Small intestine (tissue), 7 donors: Measurements from ENCODE around the gene EIPR1. TPM values are rescaled to one million over a fixed set of nuclear protein-coding genes. Genes with fewer than 3 reads are reported as not detected.

Source experiments
- DNase-seq, 2 donors: peaks; one replicate each; pipeline versions ENCODE4 v3.0.0 to v3.0.0-alpha.2; 2013
- FAIRE-seq: peaks from 2 replicates; lab custom pipeline; 2012; peaks lifted over from hg19 to GRCh38; lab: Jason Lieb, UNC
- H3K27ac ChIP-seq, 3 donors: one replicate each; pipeline ENCODE4 v1.5.1; 2013; ENCODE audit warnings: low read length in 2 of 3, mild to moderate bottlenecking in 2 of 3, control low read depth in 1 of 3, inconsistent platforms in 1 of 3, low read depth in 1 of 3, moderate library complexity in 1 of 3
- H3K27me3 ChIP-seq, 3 donors: one replicate each; pipeline ENCODE4 v1.6.1; 2013; ENCODE audit warnings: low read length in 3 of 3, inconsistent platforms in 1 of 3; ENCODE audit not compliant: control insufficient read depth in 3 of 3, insufficient read depth in 3 of 3
- H3K36me3 ChIP-seq, 3 donors: one replicate each; pipeline ENCODE4 v1.6.1; 2013; ENCODE audit warnings: low read length in 3 of 3, inconsistent platforms in 1 of 3, low read depth in 1 of 3, mild to moderate bottlenecking in 1 of 3, moderate library complexity in 1 of 3; ENCODE audit not compliant: control insufficient read depth in 3 of 3, insufficient read depth in 2 of 3
- H3K4me1 ChIP-seq, 3 donors: one replicate each; pipeline ENCODE4 v1.6.1; 2013; ENCODE audit warnings: low read length in 2 of 3, inconsistent platforms in 1 of 3, low read depth in 1 of 3, mild to moderate bottlenecking in 1 of 3, moderate library complexity in 1 of 3; ENCODE audit not compliant: control insufficient read depth in 3 of 3, insufficient read depth in 2 of 3
- H3K4me3 ChIP-seq, 3 donors: one replicate each; pipeline ENCODE4 v1.5.1; 2013; ENCODE audit warnings: low read length in 3 of 3, control low read depth in 1 of 3, inconsistent platforms in 1 of 3, low read depth in 1 of 3, mild to moderate bottlenecking in 1 of 3, moderate library complexity in 1 of 3
- H3K9me3 ChIP-seq, 2 donors: one replicate each; pipeline ENCODE4 v1.6.1; 2013; ENCODE audit warnings: low read depth in 1 of 2, low read length in 1 of 2; ENCODE audit not compliant: control insufficient read depth in 2 of 2, insufficient read depth in 1 of 2
- WGBS, 3 donors: extraction: QIAGEN DNeasy Blood & Tissue Kit; methylation state at CpG; one replicate each; pipeline ENCODE4 v1.1.7; 2013; 5-methylcytosine and 5-hydroxymethylcytosine counted together
- polyA plus RNA-seq, 4 donors: library from polyadenylated mRNA; stranded (reverse) in 3 of 4; unstranded in 1 of 4; fragments of 200-250 nt in 3 of 4; fragments of 120-200 nt in 1 of 4; gene quantifications; one replicate each; pipeline versions ENCODE4 v1.2.1 to v1.2.3, GENCODE V29; 2013
- donor health status: healthy with polysubstance abuse.
- donor health status: control.
- donor health status: control.
- donor health status: Bipolar disorder and iron deficiency.
- donor health status: healthy.

Gene EIPR1
- polyA plus RNA-seq, 4 donors = 16.8 to 28.5 (median 19.5) TPM

DNA sequence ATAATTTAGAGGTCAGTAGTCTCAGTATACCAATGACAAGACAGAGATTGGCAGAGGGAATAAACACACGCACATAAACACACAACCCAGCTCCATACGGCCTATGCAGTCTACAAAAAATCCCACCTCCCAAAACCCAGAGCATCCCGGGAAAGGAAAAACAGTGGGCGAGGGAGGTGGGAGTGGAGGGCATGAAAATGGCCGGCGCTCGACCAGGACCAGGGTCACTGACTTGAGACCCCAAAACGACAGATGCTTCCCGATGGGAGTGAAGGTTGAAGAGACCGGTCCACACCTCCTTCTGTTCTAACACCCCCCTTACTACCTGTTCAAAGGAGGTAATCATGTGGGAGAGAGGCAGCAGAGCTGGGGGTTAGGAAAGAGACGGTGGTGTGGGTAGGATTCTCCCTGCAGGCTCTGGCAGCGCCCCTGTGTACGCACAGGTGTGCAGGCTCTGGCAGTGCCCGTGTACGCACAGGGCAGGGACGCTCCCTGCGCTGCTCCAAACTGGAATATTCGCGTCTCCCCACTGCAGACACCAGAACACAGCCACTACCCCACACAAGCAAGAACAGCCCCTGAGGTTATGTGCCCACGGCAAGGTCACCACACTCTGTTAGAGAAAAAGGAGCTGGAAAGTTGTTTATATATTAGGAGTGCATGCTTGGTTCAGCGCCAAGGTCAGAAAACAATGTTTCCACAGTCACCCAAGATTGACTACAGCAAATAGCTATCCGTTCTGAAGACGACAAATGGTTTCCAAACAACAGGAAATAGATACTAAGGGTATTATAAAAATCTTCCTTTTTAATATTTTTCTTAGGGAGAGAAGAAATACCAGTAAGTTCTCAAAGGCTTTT is 67.9 kb downstream of the EIPR1 start:
- H3K27me3 ChIP-seq = no peaks in the 10 kb centered on the region
- H3K9me3 ChIP-seq = no peaks in the 10 kb centered on the region
- peaks cover 0 to 9% (median 0%) of the 10 kb centered on the region in 3 donors for H3K36me3 ChIP-seq
- H3K4me1 ChIP-seq = no peaks in the 10 kb centered on the region
- H3K27ac ChIP-seq = no peak overlapping the region
- DNase-seq (no peak), FAIRE-seq (no peak)
- 91 to 97% (median 96%) methylated on average over 23 of the region's 23 CpGs for WGBS, 3 donors
- H3K4me3 ChIP-seq = no peak overlapping the region

DNA sequence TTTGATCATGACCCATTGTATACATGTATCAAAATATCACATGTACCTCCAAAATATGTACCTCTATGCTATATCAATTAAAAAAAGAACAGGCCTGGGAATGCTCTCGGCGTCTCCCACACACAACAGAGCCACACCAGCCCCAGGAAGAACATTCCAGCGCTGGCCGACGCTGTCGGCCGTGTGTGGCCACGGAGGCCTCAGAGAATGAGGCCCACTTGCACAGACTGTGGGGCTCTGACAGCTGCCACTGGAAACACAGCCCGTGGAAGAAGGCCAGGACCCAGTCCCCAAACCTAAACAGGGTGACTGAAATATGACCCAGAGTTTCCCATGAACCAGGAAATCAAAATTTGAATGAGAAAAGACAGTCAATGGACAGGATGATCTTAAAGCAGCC is 69.7 kb downstream of the EIPR1 start:
- no peaks in the 10 kb centered on the region for H3K9me3 ChIP-seq
- H3K27ac ChIP-seq = no peak overlapping the region
- no peaks in the 10 kb centered on the region for H3K27me3 ChIP-seq
- WGBS, 3 donors = 93 to 98% (median 97%) methylated on average over 9 of the region's 9 CpGs
- peaks cover 0 to 9% (median 0%) of the 10 kb centered on the region in 3 donors for H3K36me3 ChIP-seq
- H3K4me3 ChIP-seq = no peak overlapping the region
- H3K4me1 ChIP-seq = no peaks in the 10 kb centered on the region
- FAIRE-seq (no peak), DNase-seq (no peak)

DNA sequence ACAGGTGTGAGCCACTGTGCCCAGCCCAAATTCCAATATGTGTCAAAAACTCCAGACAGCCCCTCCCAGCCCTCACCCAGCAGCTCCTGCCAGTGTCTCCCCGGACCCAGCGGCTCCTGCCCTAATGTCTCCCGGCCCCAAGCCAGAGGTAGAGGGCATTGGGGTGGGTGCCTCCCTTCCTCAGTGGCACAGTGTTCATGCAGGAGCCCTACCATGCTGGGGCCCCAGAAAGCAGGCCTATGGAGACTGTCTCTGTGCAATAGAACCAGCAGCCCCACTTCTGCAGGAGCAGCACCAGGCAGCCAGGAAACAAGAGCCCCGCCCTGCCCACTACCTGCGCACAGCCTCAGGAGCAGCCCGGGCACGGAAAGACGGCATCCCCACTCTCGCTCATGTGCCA is 70.4 kb downstream of the EIPR1 start:
- DNase-seq = no peak
- Histone ChIP-seq H3K9me3 (no peaks in the 10 kb centered on the region), H3K36me3 (peaks cover 0 to 13% (median 3%) of the 10 kb centered on the region in 3 donors), H3K4me3 (no peak overlapping the region), H3K27me3 (no peaks in the 10 kb centered on the region), H3K27ac (no peak overlapping the region), H3K4me1 (no peaks in the 10 kb centered on the region)
- FAIRE-seq = no peak
- 97 to 98% (median 98%) methylated on average over 9 of the region's 9 CpGs for WGBS, 3 donors

DNA sequence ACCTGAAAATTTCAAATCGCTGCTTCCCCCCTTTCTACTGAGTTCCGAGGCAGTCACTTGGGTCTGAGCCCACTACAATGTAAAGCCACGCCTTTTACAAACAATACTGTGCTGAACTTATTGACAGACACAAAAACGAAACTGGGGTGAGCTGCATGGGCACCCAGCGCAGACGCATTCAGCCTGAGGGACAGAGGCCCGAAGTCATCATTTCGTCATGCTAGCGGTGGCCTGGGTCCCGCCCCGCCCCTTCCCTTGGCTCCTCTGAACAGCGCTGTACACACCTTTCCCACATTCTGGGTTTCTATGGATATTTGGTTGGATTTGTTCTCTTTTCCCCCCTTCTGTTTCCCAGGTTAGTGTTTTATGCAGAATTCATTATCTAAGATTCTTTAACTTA is 71.7 kb downstream of the EIPR1 start:
- 11 to 69% (median 41%) methylated on average over 12 of the region's 12 CpGs for WGBS, 3 donors

DNA sequence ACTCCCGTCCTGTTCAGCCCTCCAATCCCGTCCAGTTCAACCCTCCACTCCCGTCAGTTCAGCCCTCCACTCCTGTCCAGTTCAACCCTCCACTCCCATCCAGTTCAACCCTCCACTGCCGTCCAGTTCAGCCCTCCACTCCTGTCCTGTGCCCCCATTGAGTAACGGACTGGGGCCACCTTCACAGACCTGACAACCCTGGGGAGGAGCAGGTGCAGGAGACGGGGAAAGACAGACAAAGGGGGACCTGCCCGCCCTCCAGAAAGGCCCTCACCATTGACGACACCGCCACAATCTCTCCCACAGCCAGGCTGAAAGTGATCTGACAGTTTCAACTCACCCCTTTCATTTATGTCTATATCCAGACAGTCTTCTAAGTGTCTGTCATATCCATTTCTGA is 72.2 kb downstream of the EIPR1 start:
- Histone ChIP-seq H3K4me1 (no peaks in the 10 kb centered on the region), H3K27ac (no peak overlapping the region), H3K4me3 (no peak overlapping the region), H3K36me3 (peaks cover 0 to 20% (median 3%) of the 10 kb centered on the region in 3 donors), H3K27me3 (no peaks in the 10 kb centered on the region), H3K9me3 (no peaks in the 10 kb centered on the region)
- WGBS, 3 donors = 83 to 92% (median 86%) methylated on average over 8 to 9 of the region's 9 CpGs
- DNase-seq (no peak), FAIRE-seq (no peak)

More for the DNA sequence above, 71.7 kb downstream of the EIPR1 start:
- Histone ChIP-seq H3K9me3 (no peaks in the 10 kb centered on the region), H3K27ac (no peak overlapping the region), H3K36me3 (peaks cover 0 to 20% (median 3%) of the 10 kb centered on the region in 3 donors), H3K27me3 (no peaks in the 10 kb centered on the region), H3K4me3 (no peak overlapping the region), H3K4me1 (no peaks in the 10 kb centered on the region)
- no peak for FAIRE-seq
- DNase-seq = peak; percentile 37 to 60

DNA sequence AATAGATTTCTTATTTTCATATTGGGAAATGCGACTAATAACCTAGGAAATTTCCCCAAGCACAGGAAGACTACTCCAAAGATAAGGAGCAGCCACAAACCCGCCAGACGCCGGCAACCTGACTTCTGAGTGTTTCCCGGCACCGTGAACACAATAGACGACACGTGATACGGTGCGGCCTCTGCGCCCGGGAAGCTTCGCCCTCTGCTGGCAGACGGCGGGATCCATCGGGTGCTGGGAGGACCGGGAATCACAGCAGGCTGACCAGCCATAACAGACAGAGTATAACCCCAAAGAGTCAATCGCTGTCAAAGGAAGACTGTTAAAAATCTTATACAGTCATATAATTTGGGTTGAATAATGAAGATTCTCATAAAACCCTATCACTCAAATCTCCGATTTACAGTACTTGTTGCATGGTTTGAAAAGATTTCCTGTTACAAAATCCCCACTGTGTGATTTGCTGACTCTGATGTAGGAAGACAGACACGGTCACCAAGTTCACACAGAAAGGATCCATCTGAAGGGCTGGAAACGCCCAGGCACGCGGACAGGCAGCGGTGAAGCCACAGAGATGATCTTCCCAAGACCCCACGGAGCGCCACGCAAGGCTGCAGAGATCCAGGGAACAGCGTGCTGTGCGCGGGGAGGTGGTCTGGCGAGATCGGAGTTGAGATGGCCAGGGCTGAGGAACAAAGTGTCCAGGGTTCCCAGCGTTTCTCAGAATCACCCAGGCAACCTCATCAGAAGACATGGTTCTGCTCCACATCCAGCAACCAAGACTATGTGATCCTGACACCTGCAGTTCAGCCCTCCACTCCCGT is 73.8 kb downstream of the EIPR1 start:
- Histone ChIP-seq H3K36me3 (peaks cover 0 to 20% (median 3%) of the 10 kb centered on the region in 3 donors), H3K4me1 (no peaks in the 10 kb centered on the region), H3K9me3 (no peaks in the 10 kb centered on the region), H3K27me3 (no peaks in the 10 kb centered on the region), H3K27ac (no peak overlapping the region), H3K4me3 (no peak overlapping the region)
- 40 to 41% (median 40%) methylated on average over 34 of the region's 34 CpGs for WGBS, 3 donors
- FAIRE-seq (no peak), DNase-seq (peak; percentile 82 to 90)

DNA sequence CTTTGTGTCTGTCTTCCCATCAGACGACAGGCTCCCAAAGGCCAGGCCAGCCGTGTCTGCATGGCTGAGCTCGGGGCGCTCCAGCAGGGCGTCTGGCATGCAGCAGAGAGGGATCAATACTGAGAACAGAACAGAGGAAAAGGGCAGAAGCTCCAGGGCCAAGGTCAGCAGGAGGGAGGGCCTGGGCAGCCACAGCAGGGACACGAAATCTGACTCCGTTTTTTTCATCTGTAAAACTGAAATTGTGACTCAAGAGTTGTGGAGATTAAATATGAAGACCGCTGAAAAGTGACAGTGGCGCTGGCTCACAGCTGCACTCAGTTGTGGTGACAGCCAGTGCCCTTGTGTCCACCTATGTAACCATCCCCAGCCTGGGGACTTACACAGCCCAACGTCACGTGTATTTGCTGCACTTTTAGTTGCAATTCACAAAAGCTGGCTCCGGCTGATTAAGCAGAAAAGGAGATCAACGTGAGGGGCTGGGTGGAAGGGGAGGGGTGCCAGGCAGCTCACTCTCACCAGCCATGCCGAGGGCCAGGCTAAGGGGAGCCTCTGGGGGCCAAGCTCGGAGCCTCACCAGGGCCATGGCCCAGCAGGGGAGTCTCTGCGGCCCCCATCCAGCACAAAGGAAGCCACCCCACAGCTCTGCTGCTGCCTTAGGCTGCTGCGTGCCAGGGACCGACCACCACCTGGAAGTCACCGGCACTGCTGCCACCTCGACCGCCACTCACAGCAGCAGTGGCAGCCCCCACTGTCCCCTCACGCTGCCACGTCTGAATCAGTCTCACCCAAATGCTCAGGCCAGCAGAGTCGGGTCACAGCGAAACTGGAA is 74.7 kb downstream of the EIPR1 start:
- DNase-seq (no peak), FAIRE-seq (no peak)
- H3K9me3 ChIP-seq = no peaks in the 10 kb centered on the region
- no peak overlapping the region for H3K27ac ChIP-seq
- WGBS, 3 donors = 71 to 76% (median 73%) methylated on average over 25 of the region's 25 CpGs
- H3K4me1 ChIP-seq = no peaks in the 10 kb centered on the region
- no peaks in the 10 kb centered on the region for H3K27me3 ChIP-seq
- no peak overlapping the region for H3K4me3 ChIP-seq
- peaks cover 0 to 23% (median 3%) of the 10 kb centered on the region in 3 donors for H3K36me3 ChIP-seq

DNA sequence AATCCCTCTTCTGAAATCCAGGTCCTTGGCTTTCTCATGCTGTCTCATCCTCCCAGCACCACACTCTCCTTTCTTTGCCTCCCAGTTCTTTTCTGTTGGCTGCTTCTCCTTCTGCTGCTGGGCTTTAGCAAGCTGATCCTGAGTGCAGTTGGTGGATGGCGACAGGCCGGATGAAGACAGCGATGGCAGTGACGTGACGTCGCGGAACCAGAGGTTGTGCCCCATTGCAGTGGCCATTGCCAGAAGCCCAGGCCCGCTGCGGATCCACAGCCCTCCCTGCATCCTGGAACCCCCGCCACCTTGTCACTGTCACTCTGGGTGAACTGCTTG is 75.2 kb downstream of the EIPR1 start:
- 97 to 99% (median 99%) methylated on average over 10 of the region's 10 CpGs for WGBS, 3 donors
- DNase-seq (no peak), FAIRE-seq (no peak)
- Histone ChIP-seq H3K4me1 (no peaks in the 10 kb centered on the region), H3K4me3 (no peak overlapping the region), H3K27ac (no peak overlapping the region), H3K9me3 (no peaks in the 10 kb centered on the region), H3K36me3 (peaks cover 0 to 23% (median 3%) of the 10 kb centered on the region in 3 donors), H3K27me3 (no peaks in the 10 kb centered on the region)
